Right renal cortex interstitium (tissue), 3 donors: ENCODE data around the gene GPATCH1. TPM values are rescaled to one million over a fixed set of nuclear protein-coding genes. Genes with fewer than 3 reads are reported as not detected.

ENCODE experiments used
- polyA plus RNA-seq, 3 donors: library from polyadenylated mRNA; unstranded; fragments of 120-200 nt; gene quantifications; one replicate each; pipeline ENCODE4 v1.2.1, GENCODE V29; 2013; ENCODE audit not compliant: insufficient read length in 3 of 3

Gene GPATCH1
- polyA plus RNA-seq, 3 donors = 12.4 to 13.2 (median 12.7) TPM

Other genes starting within 250 kb of the GPATCH1 start
- 10 to 100 TPM; 13.5 to 15.4 (median 15.0) TPM for gene SLC7A9, start 211.4 kb upstream of the GPATCH1 start, polyA plus RNA-seq
- 10 to 100 TPM; 29.4 to 31.9 (median 30.1) TPM for gene CEP89, start 109.2 kb upstream of the GPATCH1 start, polyA plus RNA-seq
- 1 to 10 TPM; 3.0 to 3.8 (median 3.2) TPM for gene FAAP24, start 108.9 kb upstream of the GPATCH1 start, polyA plus RNA-seq
- gene RHPN2, start 16.3 kb upstream of the GPATCH1 start, polyA plus RNA-seq = 10 to 100 TPM; 17.4 to 21.3 (median 18.4) TPM
- gene WDR88, start 50.9 kb downstream of the GPATCH1 start, polyA plus RNA-seq = 1 to 10 TPM in 2 of 3 donors, under 1 TPM in 1; 0.82 to 1.3 (median 1.1) TPM
- gene LRP3, start 113.1 kb downstream of the GPATCH1 start, polyA plus RNA-seq = 10 to 100 TPM; 18.1 to 21.5 (median 18.2) TPM
- under 1 TPM; 0.10 to 0.34 (median 0.12) TPM for gene SLC7A10, start 144.7 kb downstream of the GPATCH1 start, polyA plus RNA-seq
- 1 to 10 TPM; 2.4 to 4.2 (median 3.7) TPM for gene CEBPA, start 221.4 kb downstream of the GPATCH1 start, polyA plus RNA-seq